GM18868 (cell line): ENCODE measurements around the gene PSMB5.
A peak's percentile ranks its signal among the peaks of the same experiment; 100 is the strongest.

Experiments
- ATAC-seq: cut with Tn5 transposase; IDR thresholded peaks from one replicate; pipeline ENCODE4 v1.9.1; 2021; ENCODE audit warnings: mild to moderate bottlenecking, moderate library complexity; ENCODE audit not compliant: unreplicated experiment

Gene PSMB5

DNA sequence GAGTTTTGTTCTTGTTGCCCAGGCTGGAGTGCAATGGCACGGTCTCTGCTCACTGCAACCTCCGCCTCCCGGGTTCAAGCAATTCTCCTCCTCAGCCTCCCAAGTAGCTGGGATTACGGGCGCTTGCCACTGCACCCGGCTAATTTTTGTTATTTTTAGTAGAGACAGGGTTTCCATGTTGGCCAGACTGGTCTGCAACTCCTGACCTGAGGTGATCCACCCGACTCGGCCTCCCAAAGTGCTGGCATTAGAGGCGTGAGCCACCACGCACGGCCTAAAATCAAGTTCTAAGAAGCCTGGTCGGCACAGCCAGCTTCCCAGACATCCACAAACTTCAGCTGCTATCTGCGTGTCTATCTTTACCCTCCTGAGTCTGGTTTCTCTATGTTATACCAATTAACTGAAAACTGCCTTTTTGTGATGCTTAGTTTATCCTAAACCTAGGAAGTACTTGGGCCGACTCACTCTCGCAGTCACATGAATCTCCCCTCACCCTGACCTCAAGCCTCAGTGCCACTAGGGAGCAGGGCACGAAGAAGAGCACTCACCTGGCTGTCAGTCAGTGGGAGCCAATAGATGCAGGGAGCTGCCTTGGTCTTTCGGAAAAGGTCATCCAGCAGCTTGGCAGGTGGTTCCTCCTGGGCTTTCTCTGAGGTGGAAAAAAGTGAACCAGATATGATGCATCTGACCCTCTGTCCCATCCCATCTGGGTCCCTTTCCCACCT lies 26.0 kb upstream of the PSMB5 start:
- ATAC-seq: no peak

DNA sequence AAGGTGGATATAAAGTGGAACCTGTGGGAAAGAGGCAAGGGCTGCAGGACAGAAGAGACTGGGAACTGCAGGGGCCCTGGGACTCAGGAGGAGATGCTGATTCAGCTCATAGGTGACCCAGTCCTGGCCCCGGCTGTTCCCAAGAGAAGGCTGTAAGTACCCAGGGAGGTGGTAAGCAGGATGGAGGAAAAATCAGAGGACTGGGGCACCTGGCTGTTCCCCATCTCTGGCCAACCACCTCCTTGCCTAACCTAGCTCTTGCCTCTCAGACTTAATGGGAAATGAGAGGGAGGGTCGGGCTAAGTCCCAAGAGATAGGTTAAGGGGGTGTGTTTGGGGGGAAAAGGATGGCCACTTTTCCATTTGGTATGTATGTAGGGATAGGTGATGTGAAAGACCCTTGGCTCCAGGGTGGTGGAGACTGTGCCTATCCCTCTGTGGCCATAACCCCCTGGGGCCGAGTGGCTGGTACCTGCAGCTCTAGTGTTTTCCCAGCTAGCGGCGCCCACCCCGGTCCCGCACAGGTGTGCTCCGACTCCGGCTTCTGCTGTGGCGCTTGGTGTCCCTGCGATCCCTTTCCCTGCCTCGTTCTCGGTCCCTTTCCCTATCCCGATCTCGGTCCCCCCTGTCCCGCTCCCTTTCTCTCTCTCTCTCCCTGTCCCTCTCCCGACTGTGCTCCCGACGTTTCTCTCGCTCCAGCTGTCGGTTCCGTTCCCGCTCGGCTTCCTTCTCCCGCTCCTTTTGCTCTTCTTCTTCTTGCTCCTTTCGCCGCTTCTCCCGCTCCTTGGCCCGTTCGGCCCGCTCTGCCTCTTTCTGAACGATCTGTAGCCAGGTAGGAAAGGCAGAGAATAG lies 24.2 kb upstream of the PSMB5 start:
- ATAC-seq: no peak

DNA sequence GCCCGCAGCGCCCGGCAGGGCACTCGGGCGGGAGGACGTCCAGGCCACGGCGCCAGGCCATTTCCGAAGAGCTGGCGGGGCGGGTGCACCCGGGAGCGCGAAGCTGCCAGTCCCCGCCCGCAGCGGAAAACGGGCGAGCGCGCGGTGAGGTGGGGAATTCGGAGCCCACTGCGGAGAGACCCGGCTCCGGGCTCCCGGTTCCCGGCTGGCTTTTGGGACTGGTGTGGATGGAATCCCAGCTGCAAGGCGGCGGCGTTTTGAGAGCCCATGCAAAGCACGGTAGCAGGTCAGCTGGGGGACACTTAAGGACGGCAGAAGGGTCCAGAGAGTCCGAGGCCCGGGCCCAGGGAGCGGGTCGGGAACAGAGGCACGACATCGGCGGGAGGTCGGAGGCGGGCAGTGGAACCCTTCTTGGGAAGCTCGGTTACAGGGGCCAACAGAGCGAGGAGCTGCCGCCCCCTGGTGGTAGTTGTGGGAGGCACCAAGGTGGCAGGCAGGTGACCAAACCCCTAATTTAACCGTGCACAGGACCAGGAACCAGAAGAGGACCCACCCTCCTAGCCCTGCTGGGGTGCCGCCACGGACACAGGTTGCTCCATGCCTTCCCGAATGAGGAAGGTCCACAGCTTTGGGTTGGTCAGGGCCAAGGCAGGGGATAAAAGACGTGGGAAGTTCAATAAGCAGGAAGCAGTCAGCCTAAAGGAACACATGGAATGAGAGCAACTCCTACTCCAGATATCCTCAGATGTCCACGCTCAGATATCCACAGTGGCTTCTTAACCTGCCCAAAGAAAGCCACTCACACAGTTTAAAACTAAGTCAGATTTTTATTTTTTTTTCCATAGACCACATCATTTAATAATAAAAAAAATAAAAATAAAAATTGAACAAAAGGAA lies 23.3 kb upstream of the PSMB5 start:
- peak; percentile 58 for ATAC-seq

DNA sequence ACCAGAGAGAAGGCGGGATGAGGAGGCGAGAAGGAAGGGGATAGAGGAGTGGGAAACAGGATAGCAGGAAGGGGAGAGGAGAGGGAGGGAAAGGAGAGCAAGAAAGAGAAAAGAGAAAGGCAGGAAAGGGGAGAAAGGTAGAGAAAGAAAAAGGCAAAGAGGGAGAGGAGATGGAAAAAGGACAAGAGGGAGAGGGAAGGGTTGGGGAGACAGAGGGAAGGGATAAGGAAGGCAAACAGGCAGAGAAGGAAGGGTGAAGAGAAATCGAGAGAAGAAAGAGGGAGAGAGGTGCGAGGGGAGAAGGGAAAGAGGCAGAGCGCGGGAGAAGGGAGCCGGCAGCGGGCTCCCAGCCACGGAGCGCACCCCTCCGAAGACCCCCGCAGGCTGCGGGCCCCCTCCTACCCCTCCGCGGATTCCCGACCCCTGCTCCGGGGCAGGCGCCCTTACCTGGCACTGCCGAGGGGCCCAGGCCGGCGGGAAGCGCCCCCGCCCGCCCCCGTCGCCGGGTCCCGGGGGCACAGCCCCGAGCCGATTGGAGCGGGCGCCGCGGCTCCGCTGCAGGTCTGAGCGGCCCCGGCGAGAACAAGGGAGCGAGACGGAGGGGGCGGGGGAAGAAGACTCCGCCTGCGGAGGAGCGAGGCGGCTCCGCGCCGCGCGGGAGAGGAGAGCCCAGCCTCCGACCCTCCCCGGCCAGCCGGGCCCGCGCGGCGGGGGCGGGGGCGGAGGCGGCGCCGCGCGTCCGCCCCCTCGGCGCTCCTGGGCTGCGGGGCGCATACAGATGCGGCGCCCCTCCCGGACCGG lies 22.5 kb upstream of the PSMB5 start, which contains the start of gene CDH24:
TSS of gene CDH24 (minus strand) at position 565 of the 801 bp plus-strand sequence. CDS start 1,787 bp downstream, outside the sequence.
- ATAC-seq: peak; percentile 56

DNA sequence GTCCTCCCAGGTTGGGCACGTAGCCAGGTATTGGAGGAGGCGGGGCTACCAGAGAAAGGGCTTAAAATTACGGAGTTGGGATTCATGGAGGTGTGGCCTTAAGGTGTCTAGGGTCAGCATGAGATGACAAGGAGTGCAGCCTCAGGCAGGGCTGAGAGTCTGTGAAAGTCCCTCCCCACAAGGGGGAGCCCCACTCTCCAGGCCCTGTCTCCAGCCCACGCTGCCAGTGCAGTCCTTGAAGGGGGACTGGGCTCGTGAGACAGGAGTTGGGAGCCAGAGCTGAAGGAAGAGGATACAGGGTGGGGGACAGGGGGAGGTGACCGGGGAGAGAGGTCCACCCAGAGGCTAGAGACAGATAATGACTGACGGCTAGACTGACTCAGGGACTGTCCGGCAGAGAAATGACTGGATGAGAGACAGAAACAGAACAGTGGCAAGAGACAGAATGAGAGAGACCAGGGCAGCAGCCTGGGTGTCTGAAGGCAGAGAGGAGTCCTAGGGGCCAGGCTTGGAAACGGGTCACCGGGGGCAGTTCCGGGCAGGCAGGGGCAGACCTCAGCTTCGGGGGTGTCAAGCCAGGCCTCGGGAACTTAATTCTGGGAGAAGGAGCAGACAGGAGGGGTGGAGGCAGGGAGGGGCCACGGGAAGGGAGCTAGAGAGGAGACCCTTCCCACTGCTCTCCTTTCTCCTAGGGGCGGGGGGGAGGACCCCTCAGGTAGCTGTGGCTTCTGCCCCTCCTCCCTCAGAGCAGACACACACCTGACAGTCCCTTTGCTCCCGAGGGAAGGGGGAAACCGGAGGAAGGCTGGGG lies 21.6 kb upstream of the PSMB5 start:
- ATAC-seq: peak; percentile 66

DNA sequence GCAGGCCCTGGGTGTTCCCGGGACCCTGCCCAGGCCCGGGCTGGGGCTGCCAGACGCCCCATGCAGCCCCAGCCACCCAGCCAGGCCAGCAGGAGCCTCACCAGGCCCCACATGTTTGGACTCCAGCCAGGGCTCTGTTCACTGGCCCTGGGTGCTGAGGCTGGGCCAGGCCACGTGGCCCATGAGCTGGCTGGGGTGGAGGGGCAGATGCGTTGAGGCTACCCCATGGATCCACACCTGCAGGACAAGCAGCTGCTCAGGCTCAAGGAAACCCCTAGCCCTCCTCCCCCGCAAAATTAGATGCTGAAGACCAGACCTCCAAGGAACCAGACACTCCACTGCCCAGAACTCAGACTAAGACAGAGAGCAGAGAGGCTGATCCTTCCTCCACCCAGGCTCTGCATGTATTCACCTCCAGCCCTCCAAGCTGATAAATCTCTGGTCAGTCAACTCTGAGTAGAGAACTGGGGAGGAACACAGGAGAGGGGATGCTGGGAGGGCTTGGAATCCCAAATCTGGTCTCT lies 21.0 kb upstream of the PSMB5 start:
- ATAC-seq: no peak

DNA sequence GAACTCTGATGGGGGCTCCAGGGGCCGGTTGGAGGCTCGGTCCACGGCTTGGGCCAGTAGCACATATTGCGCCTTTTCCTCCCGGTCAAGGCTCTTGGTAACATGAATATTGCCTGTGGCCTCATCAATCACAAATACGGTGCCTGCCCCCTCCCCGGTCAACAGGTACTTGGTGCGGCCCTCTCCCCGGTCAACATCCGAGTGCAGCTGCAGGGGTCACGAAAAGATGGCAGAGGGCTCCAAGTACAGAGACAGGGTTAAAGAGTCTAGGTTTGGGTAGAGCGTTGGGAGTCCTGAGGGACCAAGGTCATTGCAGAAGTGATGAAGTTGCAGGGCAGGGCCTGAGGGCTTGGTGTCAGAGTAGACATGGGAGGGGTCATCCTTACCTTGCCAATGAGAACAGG lies 20.4 kb upstream of the PSMB5 start:
- ATAC-seq: no peak

DNA sequence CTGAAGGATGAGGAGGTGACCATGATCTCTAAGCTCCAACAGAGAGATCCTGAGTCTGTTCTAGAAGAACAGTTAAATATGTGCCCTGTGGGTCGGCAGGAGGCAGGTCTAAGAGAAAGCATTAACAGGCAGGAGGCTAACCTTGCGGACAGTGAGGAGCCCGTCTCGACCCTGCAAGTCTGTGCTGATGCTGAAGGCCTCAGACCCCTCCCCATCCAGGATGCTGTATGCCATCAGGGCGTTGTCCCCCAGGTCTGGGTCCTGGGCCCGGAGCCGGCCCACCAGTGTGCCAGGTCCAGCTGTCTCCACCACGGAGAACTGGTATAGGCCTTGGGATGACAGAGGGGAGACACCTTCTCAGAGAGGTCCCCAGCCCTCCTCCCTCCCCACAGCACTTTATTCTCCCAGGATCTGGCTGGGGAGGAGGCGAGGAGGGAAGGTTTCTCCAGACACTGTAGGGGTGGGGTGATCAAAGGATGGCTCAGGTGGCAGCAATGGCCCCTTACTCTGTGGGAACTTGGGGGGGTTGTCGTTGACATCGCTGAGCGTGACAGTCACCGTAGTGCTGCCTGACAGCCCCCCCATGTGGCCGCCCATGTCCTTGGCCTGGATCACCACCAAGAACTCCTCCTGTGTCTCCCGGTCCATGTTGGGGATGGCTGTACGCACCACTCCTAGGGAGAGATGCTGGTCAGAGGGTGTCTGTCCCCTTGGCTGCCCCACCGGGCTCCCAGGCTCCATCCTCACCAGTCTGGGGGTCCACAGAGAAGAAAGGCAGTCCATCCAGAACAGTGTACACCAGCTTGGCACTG lies 19.5 kb upstream of the PSMB5 start:
- no peak for ATAC-seq

DNA sequence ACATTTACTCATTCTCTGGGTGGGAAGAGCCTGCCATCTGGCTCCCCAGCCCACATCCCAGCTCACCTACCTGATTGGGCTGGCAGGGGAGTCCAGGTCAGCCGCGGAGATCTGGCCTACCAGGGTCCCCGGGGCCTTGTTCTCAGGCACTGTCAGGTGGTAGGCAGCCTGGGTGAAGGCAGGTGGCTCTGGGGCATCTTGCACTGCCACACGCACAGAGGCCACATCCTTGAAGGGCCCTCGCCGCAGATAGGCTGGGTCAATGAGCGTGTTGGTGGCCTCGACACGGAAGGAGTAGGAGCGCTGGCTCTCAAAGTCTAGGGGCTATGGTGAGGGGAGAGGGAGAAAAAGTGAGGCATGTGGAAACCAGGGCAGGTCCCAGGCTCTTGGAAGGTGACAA lies 18.7 kb upstream of the PSMB5 start:
- no peak for ATAC-seq

DNA sequence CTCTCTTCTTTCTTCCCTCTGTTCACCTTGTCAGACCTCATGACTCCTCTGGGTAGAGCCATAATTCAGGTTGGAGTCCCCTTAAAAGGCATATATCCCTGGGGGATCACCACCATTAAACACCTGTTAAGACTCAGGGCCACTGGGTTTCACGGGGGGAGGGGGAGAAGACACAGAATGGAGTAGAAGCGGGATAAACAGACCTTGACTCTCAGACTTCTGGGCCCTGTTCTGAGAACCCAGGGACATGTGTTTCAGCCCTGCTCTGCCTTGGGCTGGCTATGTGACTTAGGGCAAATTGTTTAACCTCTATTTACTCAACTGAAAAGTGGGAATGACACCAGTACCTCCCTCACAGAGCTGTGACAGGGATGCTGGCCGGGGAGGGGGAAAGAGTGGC lies 18.0 kb upstream of the PSMB5 start:
- no peak for ATAC-seq

DNA sequence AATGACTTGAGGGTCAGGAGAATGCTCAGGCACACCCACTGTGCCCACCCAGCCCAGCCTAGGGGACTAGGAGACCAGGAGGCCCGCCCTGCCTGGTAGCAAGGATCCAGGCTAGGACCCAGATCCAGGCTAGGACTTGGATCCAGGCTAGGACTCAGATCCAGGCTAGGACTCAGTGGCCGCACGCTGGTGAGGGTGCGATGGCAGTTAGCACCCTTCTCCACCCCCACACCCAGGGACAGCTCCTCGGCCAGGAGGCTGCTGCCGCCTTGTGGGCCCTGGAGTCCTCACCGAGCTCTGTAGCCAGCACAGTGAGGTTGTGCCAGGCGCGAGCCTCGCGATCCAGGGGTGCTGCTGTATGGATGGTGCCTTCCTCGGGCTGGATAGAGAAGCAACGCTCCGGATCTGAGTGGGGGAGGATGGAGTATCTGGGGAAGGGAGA lies 17.5 kb upstream of the PSMB5 start:
- ATAC-seq: no peak

DNA sequence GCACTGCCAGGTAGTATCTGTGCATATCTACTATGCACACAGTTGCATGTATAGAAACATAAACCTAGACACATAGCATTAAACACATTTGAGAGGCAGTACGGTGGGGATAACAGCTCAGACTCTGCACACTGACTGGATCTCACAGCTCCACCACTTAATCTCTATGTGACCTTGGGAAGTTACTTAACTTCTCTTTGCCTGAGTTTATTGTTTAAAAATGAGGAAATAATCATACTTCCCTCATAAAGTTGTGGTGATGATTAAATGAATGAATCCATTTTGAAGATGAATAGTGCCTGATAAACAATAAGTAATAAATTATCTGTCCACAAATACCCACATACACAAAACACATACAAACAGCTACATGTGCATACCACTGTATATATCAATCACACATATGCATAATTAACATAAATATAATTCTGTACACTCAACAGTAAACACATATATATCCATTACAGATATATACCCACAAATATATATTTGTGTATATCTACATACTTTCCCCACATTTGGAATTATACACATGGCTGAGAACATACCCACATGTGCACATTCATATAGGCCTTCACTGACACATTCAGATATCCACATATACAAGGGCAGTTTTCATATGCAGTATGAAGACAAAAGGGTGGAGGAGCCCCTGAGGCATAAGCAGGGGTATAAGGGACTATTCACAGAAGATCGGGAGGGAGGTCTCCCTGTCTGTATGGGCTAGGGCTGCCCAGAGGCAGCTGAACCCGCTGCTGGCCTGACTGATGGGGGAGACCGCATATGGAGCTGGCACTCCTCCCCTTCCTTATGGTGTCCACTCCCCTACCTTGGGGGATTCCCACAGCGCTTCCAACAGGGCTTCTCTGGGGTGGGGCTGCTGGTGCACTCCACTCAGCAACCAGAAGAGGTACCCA lies 16.7 kb upstream of the PSMB5 start:
- ATAC-seq: no peak

DNA sequence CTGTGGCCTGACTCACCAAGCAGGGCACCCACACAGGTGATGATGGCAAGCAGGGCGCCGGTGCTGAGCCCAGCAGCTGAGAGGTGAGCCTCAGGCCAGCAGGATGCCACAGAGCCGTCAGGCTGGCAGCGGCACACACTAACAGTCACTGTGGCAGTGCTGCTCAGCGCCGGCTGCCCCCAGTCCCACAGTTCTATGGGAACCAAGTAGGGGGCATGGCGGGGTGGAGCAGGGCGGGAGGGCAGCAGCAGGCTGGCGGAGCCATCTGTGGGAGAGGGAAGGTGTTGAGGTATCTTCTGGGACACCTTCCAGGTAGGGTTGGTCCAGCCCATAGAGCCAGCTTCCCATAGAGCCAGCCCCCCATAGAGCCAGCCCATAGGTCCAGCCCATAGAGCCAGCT lies 14.3 kb upstream of the PSMB5 start:
- no peak for ATAC-seq

DNA sequence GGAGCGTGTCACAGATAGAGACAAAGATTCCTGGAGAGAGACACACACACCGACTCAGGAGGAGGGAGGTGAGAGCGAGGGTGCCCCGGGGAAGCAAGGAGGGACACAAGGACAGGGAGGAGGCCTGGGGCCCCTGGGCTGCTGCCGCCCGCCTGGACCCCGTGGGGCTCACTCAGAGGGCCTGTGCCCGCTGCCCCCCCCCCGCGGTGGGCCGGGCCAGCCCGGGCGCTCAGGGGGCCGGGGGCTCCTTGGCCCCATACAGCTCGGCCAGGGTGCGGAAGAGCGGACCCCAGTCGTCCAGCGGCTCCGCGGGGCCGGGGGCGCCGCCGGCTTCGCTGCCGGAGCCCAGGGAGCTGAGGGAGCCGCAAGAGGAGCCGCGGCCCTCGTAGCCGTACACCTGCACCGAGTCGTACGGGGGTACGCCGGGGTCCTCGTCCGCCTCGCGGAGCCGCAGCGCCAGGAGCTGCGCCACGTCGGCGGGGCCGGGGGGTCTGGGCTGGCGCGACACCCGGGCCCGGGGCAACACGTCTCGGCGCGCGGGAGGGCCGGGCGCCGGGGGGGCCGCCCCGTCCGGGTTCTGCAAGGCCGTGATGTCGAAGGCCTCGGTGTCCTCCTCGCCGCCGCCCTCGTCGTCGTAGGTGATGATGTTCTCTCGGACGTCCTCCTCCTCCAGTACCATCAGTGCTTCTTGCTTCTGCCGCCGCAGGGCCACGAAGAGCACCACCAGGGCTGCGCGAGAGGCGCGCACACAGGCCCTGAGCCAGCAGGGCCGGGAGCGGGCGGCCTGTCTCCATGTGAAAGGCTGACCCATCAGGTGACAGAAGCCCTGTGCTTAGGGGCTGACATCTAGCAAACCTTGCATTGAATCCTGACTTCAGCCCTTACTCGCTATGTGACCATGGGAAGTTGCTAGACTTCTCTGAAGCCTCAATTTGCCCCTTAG lies 13.3 kb upstream of the PSMB5 start:
- no peak for ATAC-seq

DNA sequence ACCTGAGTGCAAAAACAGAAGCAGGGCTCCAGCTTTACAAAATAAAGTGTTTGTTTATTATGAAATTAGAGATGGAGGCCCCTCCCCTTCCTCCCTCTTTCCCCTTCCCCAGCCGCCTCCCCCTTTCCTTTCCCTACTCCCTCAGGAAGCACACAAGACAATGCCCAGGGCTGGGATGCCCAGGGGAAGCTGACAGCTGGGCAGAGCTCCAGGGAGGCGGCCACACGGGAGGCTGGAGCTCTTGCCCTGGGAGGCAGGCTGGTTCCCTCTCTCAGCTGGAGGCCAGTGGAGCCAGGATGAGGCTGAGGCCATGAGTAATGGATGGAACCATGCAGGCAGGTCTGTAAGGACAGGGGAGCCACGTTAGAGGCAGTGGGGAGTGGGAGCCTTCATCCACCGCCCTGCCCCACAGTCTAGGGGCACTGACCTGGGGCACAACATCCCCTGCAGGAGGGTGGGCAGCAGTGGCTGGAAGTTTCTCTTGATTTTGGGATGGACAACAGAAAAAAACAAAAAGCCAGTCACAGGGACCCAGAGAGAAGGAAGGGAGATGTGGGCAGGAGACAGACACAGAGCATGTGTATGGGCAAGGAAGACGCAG lies 12.4 kb upstream of the PSMB5 start:
- no peak for ATAC-seq
